Glutamatergic neuron (in vitro differentiated cells): ENCODE measurements around the gene SLC6A6. TPM values are rescaled to one million over a fixed set of nuclear protein-coding genes. Genes with fewer than 3 reads are reported as not detected.

Source experiments
- DNase-seq: peaks from one replicate; pipeline ENCODE4 v3.0.0; 2022
- H3K27ac Mint-ChIP-seq: one replicate; pipeline ENCODE4 v1.8.0; 2020; ENCODE audit warnings: mild to moderate bottlenecking, mixed read lengths, inconsistent platforms; ENCODE audit not compliant: unreplicated experiment
- H3K27me3 Mint-ChIP-seq: one replicate; pipeline ENCODE4 v1.8.0; 2020; ENCODE audit warnings: mild to moderate bottlenecking, moderate library complexity, mixed read lengths, inconsistent platforms; ENCODE audit not compliant: unreplicated experiment
- H3K36me3 Mint-ChIP-seq: one replicate; pipeline ENCODE4 v1.8.0; 2020; ENCODE audit warnings: mild to moderate bottlenecking, mixed read lengths, inconsistent platforms; ENCODE audit not compliant: unreplicated experiment
- H3K4me1 Mint-ChIP-seq: one replicate; pipeline ENCODE4 v1.8.0; 2020; ENCODE audit warnings: mild to moderate bottlenecking, low read depth, mixed read lengths, inconsistent platforms; ENCODE audit not compliant: unreplicated experiment
- H3K4me3 Mint-ChIP-seq: one replicate; pipeline ENCODE4 v1.8.0; 2020; ENCODE audit warnings: mild to moderate bottlenecking, mixed read lengths, inconsistent platforms; ENCODE audit not compliant: unreplicated experiment
- H3K9me3 Mint-ChIP-seq: one replicate; pipeline ENCODE4 v1.8.0; 2020; ENCODE audit warnings: mild to moderate bottlenecking, moderate library complexity, mixed read lengths, inconsistent platforms; ENCODE audit not compliant: unreplicated experiment
- total RNA-seq: library from RNA; stranded (reverse); fragmentation: NEBNext Ultra II Directional; extraction: Animal tissue kit (Norgen Biotek cat#: 25700); gene quantifications from one replicate; pipeline ENCODE4 v1.2.1, GENCODE V29; 2021; ENCODE audit not compliant: unreplicated experiment
- TF ChIP-seq, protein P1 (sequence below): fragments of 200-600 bp; sonication (generic); IDR thresholded peaks from one replicate; pipeline ENCODE4 v1.5.0; 2021; ENCODE audit not compliant: partially characterized antibody, unreplicated experiment

The SLC6A6 gene
- total RNA-seq, 1 donor from 2014 or later = 21.9 TPM

DNA sequence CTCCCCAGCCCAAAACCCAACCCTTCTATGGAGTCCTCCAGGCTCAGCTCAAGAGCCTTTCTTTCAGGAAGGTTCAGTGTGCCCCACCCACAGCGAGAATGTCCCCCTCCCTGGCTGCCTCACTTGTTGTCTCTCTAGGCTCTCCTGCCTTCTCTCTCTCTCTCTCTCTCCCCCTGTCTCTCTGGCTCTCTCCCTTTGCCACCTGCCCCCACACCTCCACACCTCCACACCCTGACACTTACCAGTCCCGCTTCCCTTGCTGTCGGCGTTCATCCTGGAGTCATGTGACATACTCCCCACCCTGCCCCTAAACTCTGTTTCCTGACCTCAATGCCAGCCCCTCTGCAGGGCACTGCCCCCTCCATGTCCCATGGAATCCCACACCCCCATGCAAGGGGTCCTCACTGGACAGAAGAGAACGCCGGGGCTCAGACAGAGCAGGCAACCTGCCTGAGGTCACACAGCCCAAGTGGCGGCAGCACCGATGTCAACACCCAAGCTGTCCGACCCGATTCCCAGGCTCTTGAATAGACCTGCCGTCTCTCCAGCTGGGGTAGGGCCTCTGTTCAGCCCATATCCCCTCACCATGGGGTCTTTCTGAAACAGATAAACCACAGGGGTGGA lies 28.5 kb upstream of the SLC6A6 start:
- Mint-ChIP-seq H3K36me3 (no peaks in the 10 kb centered on the region), H3K4me3 (no peak overlapping the region), H3K9me3 (peaks cover 5% of the 10 kb centered on the region), H3K4me1 (peaks cover 3% of the 10 kb centered on the region), H3K27me3 (peaks cover 8% of the 10 kb centered on the region), H3K27ac (no peak overlapping the region)
- TF ChIP-seq, protein P1, sequence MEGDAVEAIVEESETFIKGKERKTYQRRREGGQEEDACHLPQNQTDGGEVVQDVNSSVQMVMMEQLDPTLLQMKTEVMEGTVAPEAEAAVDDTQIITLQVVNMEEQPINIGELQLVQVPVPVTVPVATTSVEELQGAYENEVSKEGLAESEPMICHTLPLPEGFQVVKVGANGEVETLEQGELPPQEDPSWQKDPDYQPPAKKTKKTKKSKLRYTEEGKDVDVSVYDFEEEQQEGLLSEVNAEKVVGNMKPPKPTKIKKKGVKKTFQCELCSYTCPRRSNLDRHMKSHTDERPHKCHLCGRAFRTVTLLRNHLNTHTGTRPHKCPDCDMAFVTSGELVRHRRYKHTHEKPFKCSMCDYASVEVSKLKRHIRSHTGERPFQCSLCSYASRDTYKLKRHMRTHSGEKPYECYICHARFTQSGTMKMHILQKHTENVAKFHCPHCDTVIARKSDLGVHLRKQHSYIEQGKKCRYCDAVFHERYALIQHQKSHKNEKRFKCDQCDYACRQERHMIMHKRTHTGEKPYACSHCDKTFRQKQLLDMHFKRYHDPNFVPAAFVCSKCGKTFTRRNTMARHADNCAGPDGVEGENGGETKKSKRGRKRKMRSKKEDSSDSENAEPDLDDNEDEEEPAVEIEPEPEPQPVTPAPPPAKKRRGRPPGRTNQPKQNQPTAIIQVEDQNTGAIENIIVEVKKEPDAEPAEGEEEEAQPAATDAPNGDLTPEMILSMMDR = no peak
- no peak for DNase-seq

DNA sequence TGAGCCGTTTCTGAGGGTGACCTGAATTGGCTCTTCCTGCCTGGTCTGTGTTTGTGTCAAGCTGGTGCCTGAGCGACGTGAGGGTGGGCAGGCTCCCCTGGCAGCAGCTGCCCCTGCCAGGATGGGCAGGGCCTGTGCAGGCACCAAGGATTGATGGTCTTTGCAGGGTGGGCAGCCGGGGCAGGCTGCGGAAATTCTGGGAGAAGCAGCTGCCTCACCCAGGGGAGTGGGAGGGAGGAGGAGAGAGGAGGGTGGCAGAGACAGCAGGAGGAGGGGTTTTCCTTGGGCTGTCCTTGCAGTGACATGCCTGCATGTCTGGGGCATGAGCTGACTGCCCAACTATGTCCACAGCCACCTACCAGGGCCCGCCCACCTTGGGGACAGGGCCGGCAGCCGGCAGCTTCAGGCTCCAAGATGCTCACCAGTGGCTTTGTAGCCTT lies 27.9 kb upstream of the SLC6A6 start:
- H3K27ac Mint-ChIP-seq = no peak overlapping the region
- TF ChIP-seq, protein P1 = no peak
- H3K36me3 Mint-ChIP-seq = no peaks in the 10 kb centered on the region
- H3K4me1 Mint-ChIP-seq = peaks cover 3% of the 10 kb centered on the region
- no peak overlapping the region for H3K4me3 Mint-ChIP-seq
- peaks cover 5% of the 10 kb centered on the region for H3K9me3 Mint-ChIP-seq
- no peak for DNase-seq
- H3K27me3 Mint-ChIP-seq = peaks cover 8% of the 10 kb centered on the region

DNA sequence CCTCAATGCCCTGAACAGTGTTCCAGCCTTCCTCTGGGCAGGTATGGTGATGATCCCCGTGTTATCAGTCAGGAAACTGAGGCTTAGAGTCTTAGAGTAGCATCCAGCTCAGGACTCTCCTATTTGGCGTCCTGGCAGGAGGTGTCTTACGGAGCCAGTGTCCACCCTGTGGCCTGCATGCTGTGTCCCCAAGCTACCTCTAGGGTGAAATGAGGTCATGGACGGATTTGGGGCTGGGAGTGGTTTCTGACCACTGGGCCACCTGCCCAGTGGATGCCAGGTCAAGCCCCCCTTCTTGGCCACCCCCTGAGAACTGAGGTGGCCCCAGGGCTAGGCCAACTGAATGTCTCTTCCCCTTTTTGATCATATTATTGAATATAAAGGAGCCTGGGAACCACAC lies 27.2 kb upstream of the SLC6A6 start:
- Mint-ChIP-seq H3K27ac (no peak overlapping the region), H3K4me1 (peaks cover 3% of the 10 kb centered on the region), H3K27me3 (peaks cover 6% of the 10 kb centered on the region), H3K4me3 (no peak overlapping the region), H3K36me3 (no peaks in the 10 kb centered on the region), H3K9me3 (peaks cover 5% of the 10 kb centered on the region)
- TF ChIP-seq, protein P1 = no peak
- no peak for DNase-seq

DNA sequence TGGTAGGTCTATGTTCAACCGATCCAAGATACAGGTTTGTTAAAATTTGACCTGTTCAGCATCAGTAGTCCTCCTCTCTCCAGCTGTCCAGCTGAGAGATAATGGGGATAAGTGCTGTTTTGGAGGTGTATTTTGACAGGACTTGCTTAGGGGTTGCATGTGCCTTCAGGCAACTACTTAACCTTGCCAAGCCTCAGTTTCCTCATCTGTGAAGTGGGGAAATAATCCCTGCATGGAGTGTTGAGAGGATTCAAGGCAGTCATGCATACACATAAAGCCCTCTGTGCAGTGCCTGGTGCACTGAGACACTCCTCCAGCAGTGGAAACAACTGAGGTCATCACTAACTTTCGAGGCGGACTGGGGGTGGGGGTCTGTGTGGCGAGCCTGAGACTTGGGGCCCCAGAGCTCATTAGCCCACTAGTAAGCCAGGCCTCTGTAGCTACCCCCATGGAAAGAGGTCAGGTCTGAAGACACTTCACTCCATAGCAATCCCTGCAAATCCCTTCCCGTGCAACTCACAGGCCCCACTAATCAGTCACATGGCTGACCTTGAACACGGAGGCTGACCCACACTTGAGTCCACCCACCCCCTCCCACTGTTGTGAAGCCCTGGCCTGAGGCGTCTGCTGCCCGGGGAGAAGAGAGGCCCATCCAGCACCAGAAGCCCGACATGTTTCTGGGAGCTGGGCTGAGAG lies 25.9 kb upstream of the SLC6A6 start:
- Mint-ChIP-seq H3K27me3 (peaks cover 6% of the 10 kb centered on the region), H3K36me3 (no peaks in the 10 kb centered on the region), H3K4me3 (no peak overlapping the region), H3K4me1 (peaks cover 3% of the 10 kb centered on the region), H3K9me3 (peaks cover 4% of the 10 kb centered on the region), H3K27ac (no peak overlapping the region)
- no peak for DNase-seq
- TF ChIP-seq, protein P1 = no peak
